Neural progenitor cell (in vitro differentiated cells): ENCODE measurements around the gene ALKBH7. TPM values are rescaled to one million over a fixed set of nuclear protein-coding genes. Genes with fewer than 3 reads are reported as not detected.
A peak's percentile ranks its signal among the peaks of the same experiment; 100 is the strongest.

Experiments
- DNase-seq: peaks from one replicate; pipeline ENCODE4 v3.0.0-alpha.2; 2016; ENCODE audit warnings: low spot score
- H2AFZ ChIP-seq: fragments of 200-600 bp; sonication (generic); replicated peaks from 2 replicates; pipeline ENCODE4 v1.6.1; 2016; ENCODE audit warnings: antibody characterized with exemption
- H3F3A ChIP-seq: fragments of 200-600 bp; sonication (generic); 2 replicates; pipeline ENCODE4 v1.6.1; 2016; ENCODE audit warnings: antibody characterized with exemption, low read depth
- H3K27ac ChIP-seq: fragments of 200-600 bp; sonication (generic); 2 replicates; pipeline ENCODE4 v1.5.1; 2016; ENCODE audit warnings: mild to moderate bottlenecking
- H3K27me3 ChIP-seq: fragments of 200-600 bp; sonication (generic); 2 replicates; pipeline ENCODE4 v1.6.1; 2016; ENCODE audit warnings: mild to moderate bottlenecking, moderate library complexity
- H3K36me3 ChIP-seq: fragments of 200-600 bp; sonication (generic); 2 replicates; pipeline ENCODE4 v1.5.1; 2016
- H3K4me1 ChIP-seq: fragments of 200-600 bp; sonication (generic); 2 replicates; pipeline ENCODE4 v1.6.1; 2016; ENCODE audit warnings: mixed run types
- H3K4me2 ChIP-seq: fragments of 200-600 bp; sonication (generic); 2 replicates; pipeline ENCODE4 v1.6.1; 2016
- H3K4me3 ChIP-seq: fragments of 200-600 bp; sonication (generic); 2 replicates; pipeline ENCODE4 v1.5.1; 2016
- H3K79me2 ChIP-seq: fragments of 200-600 bp; sonication (generic); 2 replicates; pipeline ENCODE4 v1.6.1; 2016; ENCODE audit warnings: low read depth
- H3K9ac ChIP-seq: fragments of 200-600 bp; sonication (generic); 2 replicates; pipeline ENCODE4 v1.6.1; 2016
- H3K9me3 ChIP-seq: fragments of 200-600 bp; sonication (generic); 2 replicates; pipeline ENCODE4 v1.5.1; 2016; ENCODE audit warnings: low read depth
- H4K20me1 ChIP-seq: fragments of 200-600 bp; sonication (generic); 2 replicates; pipeline ENCODE4 v1.6.1; 2016; ENCODE audit warnings: low read depth
- H3K27ac Mint-ChIP-seq: 3 replicates; pipeline ENCODE4 v1.8.0; 2021; ENCODE audit warnings: mixed read lengths
- H3K27me3 Mint-ChIP-seq: 2 replicates; pipeline ENCODE4 v1.8.0; 2022; ENCODE audit warnings: low read depth, mild to moderate bottlenecking, inconsistent platforms, moderate library complexity, mixed read lengths; ENCODE audit not compliant: insufficient read depth
- H3K36me3 Mint-ChIP-seq: 3 replicates; pipeline ENCODE4 v1.8.0; 2021; ENCODE audit warnings: mixed read lengths
- H3K4me1 Mint-ChIP-seq: 3 replicates; pipeline ENCODE4 v1.8.0; 2021; ENCODE audit warnings: mixed read lengths
- H3K4me3 Mint-ChIP-seq: 3 replicates; pipeline ENCODE4 v1.8.0; 2021; ENCODE audit warnings: mild to moderate bottlenecking, moderate library complexity, mixed read lengths
- H3K9me3 Mint-ChIP-seq: 3 replicates; pipeline ENCODE4 v1.8.0; 2020; ENCODE audit warnings: mixed read lengths
- CTCF ChIP-seq: fragments of 200-600 bp; sonication (generic); IDR thresholded peaks from 2 replicates; pipeline ENCODE4 v1.5.1; 2017; ENCODE audit warnings: antibody characterized with exemption, mild to moderate bottlenecking
- EZH2 ChIP-seq: fragments of 200-600 bp; sonication (generic); IDR thresholded peaks from 2 replicates; pipeline ENCODE4 v1.6.1; 2017; ENCODE audit warnings: antibody characterized with exemption, mild to moderate bottlenecking, moderate library complexity
- EZH2phosphoT487 ChIP-seq: fragments of 200-600 bp; sonication (generic); IDR thresholded peaks from 2 replicates; pipeline ENCODE4 v1.6.1; 2017; ENCODE audit warnings: antibody characterized with exemption
- total RNA-seq: library from RNA; depleted of rRNA; stranded (reverse); fragments of >200 nt; gene quantifications from 2 replicates; pipeline ENCODE4 v1.2.3, GENCODE V29; 2015; ENCODE audit warnings: low replicate concordance

Gene ALKBH7
- total RNA-seq, 1 donor from 2014 or later: 19.7 TPM

- Mint-ChIP-seq H3K36me3 (peaks cover 10% of the 10 kb centered on the region), H3K9me3 (no peaks in the 10 kb centered on the region), H3K27me3 (peaks cover 2% of the 10 kb centered on the region), H3K4me3 (peak overlapping the region; percentile 96), H3K4me1 (peaks cover 22% of the 10 kb centered on the region), H3K27ac (peak overlapping the region; percentile 72)
- H3K27me3 ChIP-seq: no peaks in the 10 kb centered on the region
- peaks cover 25% of the 10 kb centered on the region for H3K79me2 ChIP-seq
- H3K9ac ChIP-seq: peak overlapping the region; percentile 65
- no peak overlapping the region for H3K27ac ChIP-seq
- no peaks in the 10 kb centered on the region for H4K20me1 ChIP-seq
- peaks cover 13% of the 10 kb centered on the region for H3K4me1 ChIP-seq
- H3K4me2 ChIP-seq: peak overlapping the region; percentile 91
- H3K9me3 ChIP-seq: no peaks in the 10 kb centered on the region
- TF ChIP-seq EZH2phosphoT487 (no peak), EZH2 (peak; percentile 9)
- H3K36me3 ChIP-seq: no peaks in the 10 kb centered on the region
- peaks cover 14% of the 10 kb centered on the region for H3F3A ChIP-seq
- peak overlapping the region; percentile 54 for H2AFZ ChIP-seq
- H3K4me3 ChIP-seq: peak overlapping the region; percentile 68
- DNase-seq: peak; percentile 18
These were observed 19.9 kb downstream of the ALKBH7 start for GRCh38 chr19:6392221-6393073.

GRCh38 chr19:6393074-6393982, 20.7 kb downstream of the ALKBH7 start, which contains the start of gene GTF2F1:
Gene GTF2F1 (minus strand): TSS chr19:6393164. CDS start chr19:6392995, 169 bp downstream.
- peak within 1 kb of the TSS; percentile 96 for H3K4me3 Mint-ChIP-seq
- Histone ChIP-seq H3K4me2 (peak within 1 kb of the TSS; percentile 91), H3K36me3 (no peaks in the 10 kb centered on the region), H3K4me1 (peaks cover 13% of the 10 kb centered on the region), H3K4me3 (peak within 1 kb of the TSS; percentile 68), H3K27me3 (no peaks in the 10 kb centered on the region), H4K20me1 (no peaks in the 10 kb centered on the region), H3K9ac (peak within 1 kb of the TSS; percentile 65), H3K79me2 (peaks cover 25% of the 10 kb centered on the region), H3K9me3 (no peaks in the 10 kb centered on the region), H3F3A (peaks cover 14% of the 10 kb centered on the region), H3K27ac (peak within 1 kb of the TSS; percentile 3), H2AFZ (peak within 1 kb of the TSS; percentile 54)
- peak within 1 kb of the TSS; percentile 97 for H3K27ac Mint-ChIP-seq
- TF ChIP-seq CTCF (peak; percentile 26), EZH2phosphoT487 (no peak), EZH2 (peak; percentile 16)
- H3K4me1 Mint-ChIP-seq: peaks cover 22% of the 10 kb centered on the region
- H3K27me3 Mint-ChIP-seq: peaks cover 3% of the 10 kb centered on the region
- H3K36me3 Mint-ChIP-seq: peaks cover 8% of the 10 kb centered on the region
- no peaks in the 10 kb centered on the region for H3K9me3 Mint-ChIP-seq
- DNase-seq: peak; percentile 98

- peaks cover 25% of the 10 kb centered on the region for H3K79me2 ChIP-seq
- no peaks in the 10 kb centered on the region for H3K9me3 ChIP-seq
- H3K27ac Mint-ChIP-seq: peak overlapping the region; percentile 97
- H3K27me3 ChIP-seq: no peaks in the 10 kb centered on the region
- peak overlapping the region; percentile 3 for H3K27ac ChIP-seq
- H3K36me3 Mint-ChIP-seq: peaks cover 5% of the 10 kb centered on the region
- TF ChIP-seq EZH2 (no peak), EZH2phosphoT487 (no peak), CTCF (no peak)
- H4K20me1 ChIP-seq: no peaks in the 10 kb centered on the region
- peak overlapping the region; percentile 91 for H3K4me2 ChIP-seq
- peaks cover 22% of the 10 kb centered on the region for H3K4me1 Mint-ChIP-seq
- peaks cover 5% of the 10 kb centered on the region for H3K27me3 Mint-ChIP-seq
- no peak overlapping the region for H3K9ac ChIP-seq
- H3F3A ChIP-seq: peaks cover 14% of the 10 kb centered on the region
- no peaks in the 10 kb centered on the region for H3K36me3 ChIP-seq
- no peaks in the 10 kb centered on the region for H3K9me3 Mint-ChIP-seq
- DNase-seq: no peak
- H3K4me3 Mint-ChIP-seq: peak overlapping the region; percentile 96
- H2AFZ ChIP-seq: peak overlapping the region; percentile 54
- peaks cover 13% of the 10 kb centered on the region for H3K4me1 ChIP-seq
- H3K4me3 ChIP-seq: peak overlapping the region; percentile 68
These were observed 21.4 kb downstream of the ALKBH7 start for GRCh38 chr19:6393983-6394412.
